ENCODE measurements around the gene ATP2A3.

GRCh38 chr17:3968886-3969524 is 4.8 kb upstream of the ATP2A3 start:
- TF ChIP-seq ARNTL (CRISPR knock-in tag; IDR thresholded peaks at IDR 0.05; ENCODE audit: borderline replicate concordance, low read depth) (no peak), TOX (CRISPR knock-in tag; IDR thresholded peaks at IDR 0.05; ENCODE audit: borderline replicate concordance) (no peak)

Data from SK-N-SH treated with all-trans-retinoic acid at 6 μM for 48 hours (cell line).